SK-N-SH (cell line): ENCODE measurements around the gene SLC17A7. TPM values are rescaled to one million over a fixed set of nuclear protein-coding genes. Genes with fewer than 3 reads are reported as not detected.

ENCODE experiments used
- CTCF ChIA-PET: fragments of 300-600, 350-600 bp; formaldehyde crosslinking; extraction: SDS; loops from one replicate; lab custom pipeline; 2021; lab: Yijun Ruan, JAX
- POLR2A ChIA-PET: fragments of 350-600 bp; sonication (Branson Sonifier 250); formaldehyde crosslinking; extraction: SDS; loops from one replicate; lab custom pipeline; 2020; ENCODE audit warnings: antibody characterized with exemption, inconsistent platforms; lab: Yijun Ruan, JAX
- DNase-seq: peaks from one replicate; pipeline ENCODE4 v3.0.0; 2012
- H2AFZ ChIP-seq: fragments of 200-600 bp; sonication (generic); 2 replicates; pipeline ENCODE4 v1.8.1; 2016; ENCODE audit warnings: antibody characterized with exemption, mild to moderate bottlenecking, low read depth
- H3F3A ChIP-seq: fragments of 200-600 bp; sonication (generic); replicated peaks from 2 replicates; pipeline ENCODE3; 2016; ENCODE audit warnings: antibody characterized with exemption, mild to moderate bottlenecking; ENCODE audit not compliant: insufficient read depth
- H3K27ac ChIP-seq, 2 experiments: fragments of 200-500 bp in 1 of 2; fragments of 200-600 bp in 1 of 2; sonication (Bioruptor generic) in 1 of 2; sonication (generic), shearing (Covaris generic) in 1 of 2; 2 replicates each; pipeline versions ENCODE4 v1.5.1 to v1.6.1; 2014 to 2016; ENCODE audit warnings: low read depth in 2 of 2, inconsistent platforms in 1 of 2, low read length in 1 of 2, mild to moderate bottlenecking in 1 of 2, mixed read lengths in 1 of 2
- H3K27me3 ChIP-seq: fragments of 200-600 bp; sonication (generic), shearing (Covaris generic); 2 replicates; pipeline ENCODE4 v1.6.1; 2016; ENCODE audit warnings: mixed run types; ENCODE audit not compliant: insufficient read depth
- H3K36me3 ChIP-seq, 2 experiments: fragments of 200-500 bp in 1 of 2; fragments of 200-600 bp in 1 of 2; sonication (Bioruptor generic) in 1 of 2; sonication (generic) in 1 of 2; replicated peaks in 1 of 2; 2 replicates each; pipeline versions ENCODE3 to v1.5.1; 2014 to 2016; ENCODE audit warnings: low read length in 1 of 2, mild to moderate bottlenecking in 1 of 2; ENCODE audit not compliant: insufficient read depth in 2 of 2, control insufficient read depth in 1 of 2
- H3K4me1 ChIP-seq, 2 experiments: fragments of 200-500 bp in 1 of 2; fragments of 200-600 bp in 1 of 2; sonication (Bioruptor generic) in 1 of 2; sonication (generic), shearing (Covaris generic) in 1 of 2; 2 replicates each; pipeline versions ENCODE4 v1.5.1 to v1.6.1; 2014 to 2016; ENCODE audit warnings: low read depth in 1 of 2, low read length in 1 of 2, mixed run types in 1 of 2; ENCODE audit not compliant: insufficient read depth in 2 of 2, control insufficient read depth in 1 of 2
- H3K4me2 ChIP-seq: fragments of 200-600 bp; sonication (generic), shearing (Covaris generic); 2 replicates; pipeline ENCODE4 v1.6.1; 2017; ENCODE audit warnings: mixed run types
- H3K4me3 ChIP-seq, 2 experiments: fragments of 200-500 bp in 1 of 2; fragments of 200-600 bp in 1 of 2; sonication (Bioruptor generic) in 1 of 2; sonication (generic), shearing (Covaris generic) in 1 of 2; 2 replicates each; pipeline versions ENCODE4 v1.5.1 to v1.8.1; 2014 to 2016; ENCODE audit warnings: low read depth in 2 of 2, inconsistent platforms in 1 of 2, low read length in 1 of 2, mild to moderate bottlenecking in 1 of 2, mixed read lengths in 1 of 2, moderate library complexity in 1 of 2
- H3K79me2 ChIP-seq: fragments of 200-600 bp; sonication (generic); 2 replicates; pipeline ENCODE4 v1.8.1; 2017; ENCODE audit warnings: mild to moderate bottlenecking; ENCODE audit not compliant: insufficient read depth
- H3K9ac ChIP-seq: fragments of 200-600 bp; sonication (generic); 2 replicates; pipeline ENCODE4 v1.6.1; 2017; ENCODE audit warnings: mixed run types
- H3K9me2 ChIP-seq: fragments of 200-600 bp; sonication (generic); 2 replicates; pipeline ENCODE4 v1.6.1; 2017; ENCODE audit warnings: mixed run types
- H3K9me3 ChIP-seq: fragments of 200-600 bp; sonication (generic); 2 replicates; pipeline ENCODE4 v1.6.1; 2017; ENCODE audit warnings: mixed run types, mild to moderate bottlenecking, moderate library complexity
- H4K20me1 ChIP-seq: fragments of 200-600 bp; sonication (generic); 2 replicates; pipeline ENCODE4 v1.6.1; 2017; ENCODE audit warnings: mild to moderate bottlenecking, mixed run types; ENCODE audit not compliant: insufficient read depth
- CHD2 ChIP-seq: fragments of 150-350 bp; IDR thresholded peaks from 2 replicates; pipeline ENCODE4 v1.6.1; 2018; ENCODE audit warnings: low read length; ENCODE audit not compliant: partially characterized antibody
- EZH2phosphoT487 ChIP-seq: fragments of 200-600 bp; sonication (generic); IDR thresholded peaks from 2 replicates; pipeline ENCODE4 v1.6.1; 2017; ENCODE audit warnings: low read depth, mixed run types, mild to moderate bottlenecking, antibody characterized with exemption, moderate library complexity, borderline replicate concordance
- FOXM1 ChIP-seq: IDR thresholded peaks from 2 replicates; pipeline ENCODE4 v1.4.0; 2012; ENCODE audit warnings: low read depth, mild to moderate bottlenecking
- GABPA ChIP-seq: IDR thresholded peaks from 2 replicates; pipeline ENCODE4 v1.4.0; 2012; ENCODE audit warnings: low read depth, mild to moderate bottlenecking
- GATA2 ChIP-seq: sonication (generic); formaldehyde crosslinking; IDR thresholded peaks from 2 replicates; pipeline ENCODE4 v1.5.0; 2020; ENCODE audit warnings: mild to moderate bottlenecking, missing genetic modification reagents
- JUND ChIP-seq: IDR thresholded peaks from 2 replicates; pipeline ENCODE4 v1.4.0; 2012
- MXI1 ChIP-seq: IDR thresholded peaks from 2 replicates; pipeline ENCODE4 v1.6.1; 2012; ENCODE audit warnings: mild to moderate bottlenecking, low read depth, low read length, improper control_type of control experiment
- NRF1 ChIP-seq: IDR thresholded peaks from 2 replicates; pipeline ENCODE4 v1.6.1; 2012; ENCODE audit warnings: low read depth, mild to moderate bottlenecking, low read length
- POLR2AphosphoS5 ChIP-seq: IDR thresholded peaks from 2 replicates; pipeline ENCODE4 v1.6.1; 2012; ENCODE audit warnings: low read depth, low read length
- RAD21 ChIP-seq: IDR thresholded peaks from 2 replicates; pipeline ENCODE4 v1.6.1; 2012; ENCODE audit warnings: mild to moderate bottlenecking, low read length
- RCOR1 ChIP-seq: fragments of 150-350 bp; IDR thresholded peaks from 2 replicates; pipeline ENCODE4 v1.6.1; 2017; ENCODE audit warnings: antibody characterized with exemption, low read length
- RFX5 ChIP-seq: IDR thresholded peaks from 2 replicates; pipeline ENCODE4 v1.6.1; 2012; ENCODE audit warnings: mild to moderate bottlenecking, improper control_type of control experiment, low read length
- SMC3 ChIP-seq: IDR thresholded peaks from 2 replicates; pipeline ENCODE4 v1.6.1; 2012; ENCODE audit warnings: low read depth, low read length, improper control_type of control experiment
- TAF1 ChIP-seq: IDR thresholded peaks from 2 replicates; pipeline ENCODE4 v1.6.1; 2012; ENCODE audit warnings: low read depth, mild to moderate bottlenecking, low read length, moderate library complexity, borderline replicate concordance
- TEAD4 ChIP-seq: IDR thresholded peaks from 2 replicates; pipeline ENCODE4 v1.4.0; 2012; ENCODE audit warnings: mild to moderate bottlenecking, borderline replicate concordance; ENCODE audit not compliant: insufficient read depth
- WGBS: methylation state at CpG from one replicate; pipeline ENCODE4 v1.1.6; 2017; ENCODE audit warnings: low lambda C conversion rate; 5-methylcytosine and 5-hydroxymethylcytosine counted together
- polyA plus RNA-seq, 3 experiments: library from polyadenylated mRNA; depleted of rRNA; stranded (reverse); fragments of >200 nt; gene quantifications; 2 replicates each; pipeline ENCODE4 v1.2.3, GENCODE V29; 2012
- TF ChIP-seq, protein P1 (sequence below): fragments of 150-350 bp; IDR thresholded peaks from 2 replicates; pipeline ENCODE4 v1.6.1; 2016; ENCODE audit warnings: mild to moderate bottlenecking, low read depth, low read length
- TF ChIP-seq, protein P2 (sequence below): IDR thresholded peaks from 2 replicates; pipeline ENCODE4 v1.4.0; 2012; ENCODE audit warnings: low read depth
- TF ChIP-seq, protein P3 (sequence below): IDR thresholded peaks from 2 replicates; pipeline ENCODE4 v1.4.0; 2012; ENCODE audit warnings: low read depth, borderline replicate concordance
- TF ChIP-seq, protein P4 (sequence below): IDR thresholded peaks from 2 replicates; pipeline ENCODE4; 2012

SLC17A7 gene
- polyA plus RNA-seq, 1 of the 3 experiments (the other 2 are of a cell fraction) = 0.59 TPM

DNA sequence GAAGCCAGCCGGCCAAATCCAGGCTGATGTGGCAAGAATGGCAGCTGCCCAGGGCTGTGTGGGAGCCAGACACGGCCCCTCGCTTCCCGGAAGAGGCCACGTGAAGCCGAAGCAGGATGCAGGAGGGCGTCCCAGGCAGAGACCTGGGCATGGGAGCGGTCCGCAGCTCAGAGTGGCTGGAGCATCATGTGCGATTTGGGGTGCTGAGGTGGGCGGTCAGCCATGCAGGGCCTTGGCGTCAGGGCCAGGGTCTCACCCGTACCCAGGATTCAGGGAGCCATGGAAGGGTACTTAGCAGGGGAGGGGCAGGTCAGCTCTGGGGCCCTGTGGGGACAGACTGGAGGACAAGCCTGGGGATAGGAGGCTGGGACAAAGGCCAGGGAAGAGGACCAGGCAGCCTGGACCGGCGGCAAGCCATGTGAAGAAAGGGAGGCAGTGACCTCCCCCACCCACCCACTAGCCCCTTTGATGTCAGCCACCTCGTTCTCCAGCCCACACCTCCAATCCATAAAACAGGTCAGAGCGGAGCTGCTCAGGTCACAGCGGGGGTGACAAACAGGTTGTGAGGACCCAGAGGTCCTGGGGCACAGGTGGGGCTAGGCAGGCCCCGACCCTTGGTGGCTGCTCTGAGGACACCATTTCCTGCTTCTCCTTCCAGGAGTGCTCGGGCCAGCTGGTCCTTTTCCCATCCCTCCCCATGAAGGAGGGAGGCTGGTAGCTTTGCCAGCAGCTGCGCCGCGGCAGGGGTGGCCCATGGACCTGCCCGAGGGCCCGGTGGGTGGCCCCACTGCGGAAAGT lies 51.0 kb downstream of the SLC17A7 start:
- H3K4me3 ChIP-seq = no peak overlapping the region
- no peak overlapping the region for H2AFZ ChIP-seq
- peaks cover 40% of the 10 kb centered on the region for H3K27me3 ChIP-seq
- H3K27ac ChIP-seq = no peak overlapping the region
- TF ChIP-seq, protein P1, sequence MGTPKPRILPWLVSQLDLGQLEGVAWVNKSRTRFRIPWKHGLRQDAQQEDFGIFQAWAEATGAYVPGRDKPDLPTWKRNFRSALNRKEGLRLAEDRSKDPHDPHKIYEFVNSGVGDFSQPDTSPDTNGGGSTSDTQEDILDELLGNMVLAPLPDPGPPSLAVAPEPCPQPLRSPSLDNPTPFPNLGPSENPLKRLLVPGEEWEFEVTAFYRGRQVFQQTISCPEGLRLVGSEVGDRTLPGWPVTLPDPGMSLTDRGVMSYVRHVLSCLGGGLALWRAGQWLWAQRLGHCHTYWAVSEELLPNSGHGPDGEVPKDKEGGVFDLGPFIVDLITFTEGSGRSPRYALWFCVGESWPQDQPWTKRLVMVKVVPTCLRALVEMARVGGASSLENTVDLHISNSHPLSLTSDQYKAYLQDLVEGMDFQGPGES = no peak
- no peak for TF ChIP-seq RFX5
- TF ChIP-seq NRF1 = no peak
- TF ChIP-seq, protein P2, sequence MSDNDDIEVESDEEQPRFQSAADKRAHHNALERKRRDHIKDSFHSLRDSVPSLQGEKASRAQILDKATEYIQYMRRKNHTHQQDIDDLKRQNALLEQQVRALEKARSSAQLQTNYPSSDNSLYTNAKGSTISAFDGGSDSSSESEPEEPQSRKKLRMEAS = no peak
- TF ChIP-seq TAF1 = no peak
- TF ChIP-seq RAD21 = no peak
- TF ChIP-seq JUND = no peak
- TF ChIP-seq TEAD4 = no peak
- no peak for TF ChIP-seq RCOR1
- TF ChIP-seq, protein P3, sequence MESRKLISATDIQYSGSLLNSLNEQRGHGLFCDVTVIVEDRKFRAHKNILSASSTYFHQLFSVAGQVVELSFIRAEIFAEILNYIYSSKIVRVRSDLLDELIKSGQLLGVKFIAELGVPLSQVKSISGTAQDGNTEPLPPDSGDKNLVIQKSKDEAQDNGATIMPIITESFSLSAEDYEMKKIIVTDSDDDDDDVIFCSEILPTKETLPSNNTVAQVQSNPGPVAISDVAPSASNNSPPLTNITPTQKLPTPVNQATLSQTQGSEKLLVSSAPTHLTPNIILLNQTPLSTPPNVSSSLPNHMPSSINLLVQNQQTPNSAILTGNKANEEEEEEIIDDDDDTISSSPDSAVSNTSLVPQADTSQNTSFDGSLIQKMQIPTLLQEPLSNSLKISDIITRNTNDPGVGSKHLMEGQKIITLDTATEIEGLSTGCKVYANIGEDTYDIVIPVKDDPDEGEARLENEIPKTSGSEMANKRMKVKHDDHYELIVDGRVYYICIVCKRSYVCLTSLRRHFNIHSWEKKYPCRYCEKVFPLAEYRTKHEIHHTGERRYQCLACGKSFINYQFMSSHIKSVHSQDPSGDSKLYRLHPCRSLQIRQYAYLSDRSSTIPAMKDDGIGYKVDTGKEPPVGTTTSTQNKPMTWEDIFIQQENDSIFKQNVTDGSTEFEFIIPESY = no peak
- TF ChIP-seq FOXM1 = no peak
- TF ChIP-seq, protein P4, sequence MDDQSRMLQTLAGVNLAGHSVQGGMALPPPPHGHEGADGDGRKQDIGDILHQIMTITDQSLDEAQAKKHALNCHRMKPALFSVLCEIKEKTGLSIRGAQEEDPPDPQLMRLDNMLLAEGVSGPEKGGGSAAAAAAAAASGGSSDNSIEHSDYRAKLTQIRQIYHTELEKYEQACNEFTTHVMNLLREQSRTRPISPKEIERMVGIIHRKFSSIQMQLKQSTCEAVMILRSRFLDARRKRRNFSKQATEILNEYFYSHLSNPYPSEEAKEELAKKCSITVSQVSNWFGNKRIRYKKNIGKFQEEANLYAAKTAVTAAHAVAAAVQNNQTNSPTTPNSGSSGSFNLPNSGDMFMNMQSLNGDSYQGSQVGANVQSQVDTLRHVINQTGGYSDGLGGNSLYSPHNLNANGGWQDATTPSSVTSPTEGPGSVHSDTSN = no peak
- no peak for TF ChIP-seq EZH2phosphoT487
- TF ChIP-seq GABPA = no peak
- no peak for TF ChIP-seq GATA2 (CRISPR knock-in tag)
- TF ChIP-seq CHD2 = no peak
- no peak for TF ChIP-seq MXI1
- TF ChIP-seq POLR2AphosphoS5 = no peak
- TF ChIP-seq SMC3 = no peak
- 52% methylated on average over 26 of the region's 26 CpGs for WGBS
- no peaks in the 10 kb centered on the region for H3K9me2 ChIP-seq
- POLR2A ChIA-PET = no interaction called here
- DNase-seq = no peak
- H3K4me1 ChIP-seq = peaks cover 0 to 3% of the 10 kb centered on the region in 2 experiments; a peak in 1 of 4 replicates
- H3K9ac ChIP-seq = no peak overlapping the region
- H3K4me2 ChIP-seq = no peak overlapping the region
- no peaks in the 10 kb centered on the region for H3K9me3 ChIP-seq
- no peaks in the 10 kb centered on the region for H3K36me3 ChIP-seq
- no peaks in the 10 kb centered on the region for H4K20me1 ChIP-seq
- CTCF ChIA-PET = interaction anchor here (1.6 to 8.8 kb wide), 9 partner anchors 10 to 481 kb away, joined by 3 to 149 read pairs (median 24); partner anchors contain the start of genes GFY and SLC17A7
- peaks cover 9% of the 10 kb centered on the region for H3F3A ChIP-seq
- no peaks in the 10 kb centered on the region for H3K79me2 ChIP-seq
